HG03108 (cell line): Measurements from ENCODE around the gene SUMF1.

Source experiments
- ATAC-seq: cut with Tn5 transposase; IDR thresholded peaks from one replicate; pipeline ENCODE4 v1.9.1; 2021; ENCODE audit warnings: moderate library complexity; ENCODE audit not compliant: unreplicated experiment

The SUMF1 gene

GRCh38 chr3:4497843-4498324 is 30.8 kb upstream of the SUMF1 start:
- ATAC-seq: no peak

GRCh38 chr3:4497005-4497692 is 30.1 kb upstream of the SUMF1 start:
- no peak for ATAC-seq

- no peak for ATAC-seq
Measured at GRCh38 chr3:4496087-4496452, 29.0 kb upstream of the SUMF1 start.

- ATAC-seq: no peak
Measured at GRCh38 chr3:4495294-4496086, 28.4 kb upstream of the SUMF1 start.

GRCh38 chr3:4494895-4495264 is 27.8 kb upstream of the SUMF1 start:
- ATAC-seq: no peak

GRCh38 chr3:4493941-4494894 is 27.1 kb upstream of the SUMF1 start:
- no peak for ATAC-seq

- ATAC-seq: peak; percentile 94
Measured at GRCh38 chr3:4493014-4493940, 26.2 kb upstream of the SUMF1 start, which contains the start of gene ITPR1. ITPR1 (plus strand) TSS chr3:4493348; CDS start chr3:4516492, 23,144 bp downstream.

GRCh38 chr3:4492208-4493013 is 25.3 kb upstream of the SUMF1 start:
- ATAC-seq: no peak

GRCh38 chr3:4491855-4492207 is 24.8 kb upstream of the SUMF1 start:
- ATAC-seq: no peak

- ATAC-seq: no peak
Measured at GRCh38 chr3:4478261-4478660, 11.2 kb upstream of the SUMF1 start.

- no peak for ATAC-seq
Measured at GRCh38 chr3:4476496-4476895, 9.4 kb upstream of the SUMF1 start.

- no peak for ATAC-seq
Measured at GRCh38 chr3:4475804-4476203, 8.7 kb upstream of the SUMF1 start.

- no peak for ATAC-seq
Measured at GRCh38 chr3:4474683-4475490, 7.8 kb upstream of the SUMF1 start.

- no peak for ATAC-seq
Measured at GRCh38 chr3:4472766-4473165, 5.7 kb upstream of the SUMF1 start.

- ATAC-seq: no peak
Measured at GRCh38 chr3:4472312-4472711, 5.2 kb upstream of the SUMF1 start.

GRCh38 chr3:4471907-4472306 is 4.8 kb upstream of the SUMF1 start:
- ATAC-seq: no peak

- ATAC-seq: no peak
Measured at GRCh38 chr3:4467522-4467867, 426 bp upstream of the SUMF1 start.

GRCh38 chr3:4464576-4464975 is 2.5 kb downstream of the SUMF1 start:
- no peak for ATAC-seq
